Lower leg skin (tissue), 4 donors: Measurements from ENCODE around the gene MYF5. TPM values are rescaled to one million over a fixed set of nuclear protein-coding genes. Genes with fewer than 3 reads are reported as not detected.

ENCODE experiments used
- DNase-seq, 2 donors: peaks; one replicate each; pipeline ENCODE4 v3.0.0-alpha.2; 2019; ENCODE audit warnings: low spot score in 2 of 2
- H3K4me3 ChIP-seq: fragments of 200-600 bp; sonication (generic); 2 replicates; pipeline ENCODE4 v1.5.1; 2017; ENCODE audit warnings: mild to moderate bottlenecking, low read depth; ENCODE audit not compliant: poor library complexity, severe bottlenecking
- POLR2A ChIP-seq, 2 donors: fragments of 450-650 bp; IDR thresholded peaks; one replicate each; pipeline ENCODE4 v1.6.1; 2016 to 2017; ENCODE audit warnings: antibody characterized with exemption in 2 of 2, mild to moderate bottlenecking in 1 of 2, moderate library complexity in 1 of 2
- WGBS, 2 donors: methylation state at CpG; one replicate each; pipeline ENCODE4 v1.1.5; 2018; 5-methylcytosine and 5-hydroxymethylcytosine counted together
- intact Hi-C: fragments of 100-400 bp; cut with DNase I; formaldehyde crosslinking; loops from one replicate; pipeline ENCODE4 v1.15.0; 2023; ENCODE audit warnings: low total_unique reads
- total RNA-seq, 4 donors: library from RNA; depleted of rRNA; stranded (reverse); fragments of >200 nt; gene quantifications; one replicate each; pipeline ENCODE4 v1.1.0, GENCODE V29; 2016
- TF ChIP-seq, protein P1 (sequence below), 3 donors: fragments of 450-650 bp; IDR thresholded peaks; one replicate each; pipeline ENCODE4 v1.5.1; 2016; ENCODE audit warnings: antibody characterized with exemption in 3 of 3, mild to moderate bottlenecking in 3 of 3, moderate library complexity in 2 of 3

The MYF5 gene
- total RNA-seq, 4 donors from 2014 or later = not detected

DNA sequence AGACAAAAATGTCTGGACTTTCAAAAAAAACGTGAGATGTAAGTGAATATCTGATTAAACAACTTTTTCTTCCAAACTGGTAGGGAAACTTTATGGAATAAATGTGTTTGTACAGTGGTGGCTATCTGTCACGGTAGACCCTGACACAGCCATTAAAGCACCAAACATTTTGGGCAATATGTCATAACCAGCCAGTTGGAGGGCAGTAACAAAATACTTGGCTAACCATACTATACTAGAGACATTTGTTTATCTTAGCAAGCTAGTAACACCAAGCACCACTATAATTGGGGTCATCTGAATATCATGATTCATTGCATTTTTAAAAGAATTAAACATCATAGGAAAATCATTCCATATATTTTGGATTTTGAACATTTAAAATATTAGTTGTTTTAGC, 15.3 kb upstream of the MYF5 start:
- 64 to 69% methylated on average over 2 of the region's 2 CpGs for WGBS, 2 donors
- no peak for DNase-seq
- intact Hi-C loops = no loop called here
- no peak for TF ChIP-seq POLR2A (IDR thresholded peaks at IDR 0.05)
- no peak overlapping the region for H3K4me3 ChIP-seq

DNA sequence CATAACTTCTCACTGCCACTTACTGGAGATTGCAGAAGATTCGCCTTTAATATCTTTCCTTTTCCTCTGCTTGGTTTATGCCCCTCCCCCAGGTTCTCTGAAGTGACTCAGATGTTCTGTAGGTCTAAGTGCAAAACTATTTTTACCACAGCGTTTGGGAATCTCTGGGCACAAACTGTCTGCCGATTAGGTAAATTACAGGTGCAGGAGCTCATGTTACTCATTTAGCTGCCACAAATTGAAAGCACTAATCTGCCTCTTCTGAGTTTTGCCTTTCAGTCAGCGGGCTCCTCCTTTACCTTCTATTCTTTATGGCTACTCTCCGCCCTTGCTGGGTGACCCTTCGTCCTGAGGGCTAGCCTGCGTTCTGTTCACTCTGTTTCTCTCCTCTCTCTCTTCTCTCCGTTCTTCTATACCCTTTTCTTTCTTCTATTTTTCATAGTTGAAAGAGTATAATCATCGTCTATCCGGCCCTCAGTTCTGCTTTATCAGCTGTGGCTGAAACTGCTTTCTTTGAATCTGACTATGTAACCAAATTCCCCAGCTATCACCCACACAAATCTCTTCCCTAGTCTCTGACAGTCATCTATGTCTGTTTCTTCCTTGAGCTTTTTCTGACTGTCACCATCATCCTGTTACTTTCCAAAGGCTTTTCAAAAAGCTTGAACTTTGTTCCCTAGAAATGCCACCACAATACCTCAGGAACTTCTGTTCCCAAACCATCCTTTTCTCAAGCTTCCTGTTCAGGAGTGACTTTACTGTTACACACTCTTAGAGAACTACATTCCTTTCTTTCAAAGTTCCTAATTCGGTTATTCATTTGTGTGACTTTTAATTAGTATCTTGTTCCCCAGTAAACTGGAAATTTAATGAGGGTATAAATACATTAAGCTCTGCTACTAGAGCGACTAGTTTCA, 13.6 kb upstream of the MYF5 start:
- no peak for TF ChIP-seq POLR2A (IDR thresholded peaks at IDR 0.05)
- TF ChIP-seq, protein P1, sequence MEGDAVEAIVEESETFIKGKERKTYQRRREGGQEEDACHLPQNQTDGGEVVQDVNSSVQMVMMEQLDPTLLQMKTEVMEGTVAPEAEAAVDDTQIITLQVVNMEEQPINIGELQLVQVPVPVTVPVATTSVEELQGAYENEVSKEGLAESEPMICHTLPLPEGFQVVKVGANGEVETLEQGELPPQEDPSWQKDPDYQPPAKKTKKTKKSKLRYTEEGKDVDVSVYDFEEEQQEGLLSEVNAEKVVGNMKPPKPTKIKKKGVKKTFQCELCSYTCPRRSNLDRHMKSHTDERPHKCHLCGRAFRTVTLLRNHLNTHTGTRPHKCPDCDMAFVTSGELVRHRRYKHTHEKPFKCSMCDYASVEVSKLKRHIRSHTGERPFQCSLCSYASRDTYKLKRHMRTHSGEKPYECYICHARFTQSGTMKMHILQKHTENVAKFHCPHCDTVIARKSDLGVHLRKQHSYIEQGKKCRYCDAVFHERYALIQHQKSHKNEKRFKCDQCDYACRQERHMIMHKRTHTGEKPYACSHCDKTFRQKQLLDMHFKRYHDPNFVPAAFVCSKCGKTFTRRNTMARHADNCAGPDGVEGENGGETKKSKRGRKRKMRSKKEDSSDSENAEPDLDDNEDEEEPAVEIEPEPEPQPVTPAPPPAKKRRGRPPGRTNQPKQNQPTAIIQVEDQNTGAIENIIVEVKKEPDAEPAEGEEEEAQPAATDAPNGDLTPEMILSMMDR (IDR thresholded peaks at IDR 0.05) = no peak
- no peak overlapping the region for H3K4me3 ChIP-seq
- intact Hi-C loops = no loop called here
- DNase-seq = no peak
- whole genome bisulfite sequencing, 2 donors = 59% methylated on average over 12 of the region's 12 CpGs

DNA sequence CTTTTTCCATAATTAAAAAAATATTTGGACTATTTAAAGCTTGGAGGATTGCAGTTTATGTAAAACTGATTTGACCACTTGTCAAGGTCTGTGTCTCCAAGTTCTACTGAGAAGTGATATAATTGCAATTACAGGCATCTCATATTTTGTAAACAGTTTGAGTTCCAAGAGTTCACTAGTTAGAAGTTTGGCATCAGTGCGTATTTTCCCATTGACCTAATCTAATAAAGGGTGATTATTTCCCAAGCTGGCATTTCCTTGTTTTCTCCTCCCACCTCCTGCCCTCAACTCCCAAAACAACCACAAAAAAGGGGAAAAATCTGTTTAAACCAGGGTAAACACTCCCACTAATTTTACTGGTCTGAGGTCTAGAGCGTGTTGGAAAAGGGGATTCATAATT, 12.3 kb upstream of the MYF5 start:
- 52 to 62% methylated on average over 2 of the region's 2 CpGs for WGBS, 2 donors
- TF ChIP-seq, protein P1 (IDR thresholded peaks at IDR 0.05) = no peak
- TF ChIP-seq POLR2A (IDR thresholded peaks at IDR 0.05) = no peak
- intact Hi-C loops = no loop called here
- H3K4me3 ChIP-seq = no peak overlapping the region
- no peak for DNase-seq

DNA sequence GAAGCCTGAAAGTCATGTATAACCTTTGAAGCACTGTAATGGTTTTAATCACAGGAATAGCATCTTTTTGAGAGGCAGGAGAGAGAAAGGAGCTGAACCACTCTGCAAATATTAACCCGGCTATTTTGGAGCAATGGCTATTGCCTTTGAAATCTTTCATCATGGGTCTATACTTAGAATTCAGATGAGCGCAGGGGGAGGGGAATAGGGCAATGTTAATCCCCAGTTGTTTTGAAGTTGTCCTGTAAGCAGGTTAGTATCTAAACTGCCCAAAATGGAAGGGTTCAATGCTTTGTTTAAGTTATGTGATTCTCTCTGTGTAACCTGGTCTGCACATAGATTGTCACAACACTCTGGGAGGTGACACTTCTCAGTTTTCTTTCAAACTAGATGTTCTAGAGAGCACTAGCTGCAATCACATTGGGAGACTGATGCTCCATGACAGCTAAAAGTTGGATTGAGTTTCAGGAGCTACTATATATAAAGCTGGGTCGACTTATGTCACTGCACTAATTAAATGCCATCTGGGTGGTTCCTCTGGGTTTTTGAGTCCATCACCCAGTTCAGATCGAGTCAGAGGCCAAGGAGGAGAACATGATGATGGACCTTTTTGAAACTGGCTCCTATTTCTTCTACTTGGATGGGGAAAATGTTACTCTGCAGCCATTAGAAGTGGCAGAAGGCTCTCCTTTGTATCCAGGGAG, 9.4 kb upstream of the MYF5 start, which contains the start of gene MYF6:
MYF6 (plus strand) TSS at position 509 of the 704 bp plus-strand sequence; CDS start at position 595, 86 bp downstream.
- intact Hi-C loops = no loop called here
- H3K4me3 ChIP-seq = no peak within 1 kb of the TSS
- no peak for TF ChIP-seq POLR2A (IDR thresholded peaks at IDR 0.05)
- TF ChIP-seq, protein P1 (IDR thresholded peaks at IDR 0.05) = no peak
- WGBS, 2 donors = 77 to 80% methylated on average over 4 of the region's 4 CpGs
- DNase-seq = no peak

DNA sequence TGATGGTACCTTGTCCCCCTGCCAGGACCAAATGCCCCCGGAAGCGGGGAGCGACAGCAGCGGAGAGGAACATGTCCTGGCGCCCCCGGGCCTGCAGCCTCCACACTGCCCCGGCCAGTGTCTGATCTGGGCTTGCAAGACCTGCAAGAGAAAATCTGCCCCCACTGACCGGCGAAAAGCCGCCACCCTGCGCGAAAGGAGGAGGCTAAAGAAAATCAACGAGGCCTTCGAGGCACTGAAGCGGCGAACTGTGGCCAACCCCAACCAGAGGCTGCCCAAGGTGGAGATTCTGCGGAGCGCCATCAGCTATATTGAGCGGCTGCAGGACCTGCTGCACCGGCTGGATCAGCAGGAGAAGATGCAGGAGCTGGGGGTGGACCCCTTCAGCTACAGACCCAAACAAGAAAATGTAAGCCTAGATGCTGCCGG, 8.9 kb upstream of the MYF5 start:
- 60 to 73% methylated on average over 21 of the region's 21 CpGs for WGBS, 2 donors
- no peak for DNase-seq
- no peak overlapping the region for H3K4me3 ChIP-seq
- intact Hi-C loops = no loop called here
- TF ChIP-seq, protein P1 (IDR thresholded peaks at IDR 0.05) = no peak
- no peak for TF ChIP-seq POLR2A (IDR thresholded peaks at IDR 0.05)
